UCSD-AML1 (cell line): Measurements from ENCODE around the gene DLG4.
"Not testable (repeated sequence)": the region's sequence is repeated elsewhere in the genome, so short reads cannot be mapped to it uniquely, and the experiment has no call there.

Source experiments
- DNase-seq: peaks from one replicate; lab custom pipeline; 2025; ENCODE audit not compliant: unreplicated experiment; lab: John Stamatoyannopoulos, UW

Gene DLG4

GRCh38 chr17:7168841-7169564, 50.6 kb downstream of the DLG4 start:
- DNase-seq: not testable (repeated sequence)

GRCh38 chr17:7167832-7168231, 51.8 kb downstream of the DLG4 start:
- DNase-seq: no peak

GRCh38 chr17:7166873-7167272, 52.8 kb downstream of the DLG4 start:
- DNase-seq: no peak

GRCh38 chr17:7159571-7159970, 60.1 kb downstream of the DLG4 start:
- not testable (repeated sequence) for DNase-seq

- DNase-seq: not testable (repeated sequence)
These were observed 61.2 kb downstream of the DLG4 start for GRCh38 chr17:7158424-7158823.

- no peak for DNase-seq
These were observed 63.2 kb downstream of the DLG4 start for GRCh38 chr17:7156342-7156940.

GRCh38 chr17:7147772-7148171, 71.9 kb downstream of the DLG4 start:
- no peak for DNase-seq

- no peak for DNase-seq
These were observed 73.5 kb downstream of the DLG4 start for GRCh38 chr17:7146115-7146514.

- no peak for DNase-seq
These were observed 75.4 kb downstream of the DLG4 start for GRCh38 chr17:7144213-7144612.

- no peak for DNase-seq
These were observed 77.8 kb downstream of the DLG4 start for GRCh38 chr17:7141824-7142223.

GRCh38 chr17:7139400-7139799, 80.2 kb downstream of the DLG4 start:
- no peak for DNase-seq

- no peak for DNase-seq
These were observed 80.7 kb downstream of the DLG4 start for GRCh38 chr17:7138800-7139381.

GRCh38 chr17:7137171-7137943, 82.3 kb downstream of the DLG4 start:
- no peak for DNase-seq
